IMR-90 (cell line): ENCODE measurements around the gene COG1. TPM values are rescaled to one million over a fixed set of nuclear protein-coding genes. Genes with fewer than 3 reads are reported as not detected.
A peak's percentile ranks its signal among the peaks of the same experiment; 100 is the strongest.

Experiments used
- ATAC-seq: fragments of 200-7000 bp; cut with Tn5 transposase; 2 replicates; pipeline ENCODE4 v1.9.1; 2020; ENCODE audit warnings: low read depth, mild to moderate bottlenecking, moderate library complexity
- BruUV-seq: library from RNA; stranded (reverse); fragments of 400-500 nt; replicated peaks from 2 replicates; lab custom pipeline; 2021; lab: Mats Ljungman, UMichigan
- CTCF ChIA-PET: fragments of 300-600 bp; formaldehyde crosslinking; extraction: SDS; loops from one replicate; lab custom pipeline; 2021; ENCODE audit warnings: antibody characterized with exemption; lab: Yijun Ruan, JAX
- POLR2A ChIA-PET: fragments of 300-600 bp; sonication (Branson Sonifier 250); formaldehyde crosslinking; loops from one replicate; lab custom pipeline; 2022; ENCODE audit warnings: antibody characterized with exemption; ENCODE audit not compliant: unreplicated experiment; lab: Charles Lee
- DNase-seq: peaks from one replicate; pipeline ENCODE4 v3.0.0; 2013
- H2AFZ ChIP-seq: replicated peaks from 2 replicates; pipeline ENCODE3; 2013; ENCODE audit warnings: low read length, mild to moderate bottlenecking; ENCODE audit not compliant: poor library complexity
- H2AK5ac ChIP-seq: 2 replicates; pipeline ENCODE4 v1.6.1; 2013; ENCODE audit warnings: low read depth, low read length, inconsistent platforms
- H2AK9ac ChIP-seq: replicated peaks from 2 replicates; pipeline ENCODE3; 2013; ENCODE audit warnings: mild to moderate bottlenecking, low read depth, low read length, moderate library complexity; ENCODE audit not compliant: poor library complexity
- H2BK120ac ChIP-seq: 2 replicates; pipeline ENCODE4 v1.6.1; 2013; ENCODE audit warnings: low read depth, low read length, inconsistent platforms
- H2BK15ac ChIP-seq: 3 replicates; pipeline ENCODE4 v1.6.1; 2013; ENCODE audit warnings: low read depth, low read length, inconsistent platforms
- H2BK20ac ChIP-seq: 2 replicates; pipeline ENCODE4 v1.6.1; 2013; ENCODE audit warnings: low read depth, mild to moderate bottlenecking, inconsistent platforms, low read length, moderate library complexity
- H2BK5ac ChIP-seq: 2 replicates; pipeline ENCODE4 v1.6.1; 2013; ENCODE audit warnings: mild to moderate bottlenecking, low read depth, low read length, inconsistent platforms; ENCODE audit not compliant: poor library complexity, severe bottlenecking
- H3K14ac ChIP-seq: replicated peaks from 2 replicates; pipeline ENCODE4 v1.6.1; 2013; ENCODE audit warnings: low read depth, low read length, inconsistent platforms
- H3K18ac ChIP-seq: 2 replicates; pipeline ENCODE4 v1.6.1; 2013; ENCODE audit warnings: low read depth, low read length, control low read depth
- H3K23ac ChIP-seq: 2 replicates; pipeline ENCODE4 v1.6.1; 2013; ENCODE audit warnings: low read depth, low read length, inconsistent platforms
- H3K27ac ChIP-seq: 2 replicates; pipeline ENCODE4 v1.5.1; 2013; ENCODE audit warnings: mild to moderate bottlenecking, control low read depth, low read length; ENCODE audit not compliant: insufficient read depth
- H3K27me3 ChIP-seq: 2 replicates; pipeline ENCODE4 v1.6.1; 2013; ENCODE audit warnings: low read length; ENCODE audit not compliant: control insufficient read depth, insufficient read depth
- H3K36me3 ChIP-seq: 2 replicates; pipeline ENCODE4 v1.6.1; 2013; ENCODE audit warnings: low read length, mixed read lengths; ENCODE audit not compliant: control insufficient read depth, insufficient read depth
- H3K4ac ChIP-seq: 2 replicates; pipeline ENCODE4 v1.6.1; 2013; ENCODE audit warnings: low read depth, low read length, inconsistent platforms
- H3K4me1 ChIP-seq: 2 replicates; pipeline ENCODE4 v1.6.1; 2013; ENCODE audit warnings: low read length, mixed read lengths; ENCODE audit not compliant: control insufficient read depth, insufficient read depth
- H3K4me2 ChIP-seq: 2 replicates; pipeline ENCODE4 v1.6.1; 2013; ENCODE audit warnings: low read depth, mild to moderate bottlenecking, control low read depth, low read length, moderate library complexity
- H3K4me3 ChIP-seq: 2 replicates; pipeline ENCODE4 v1.5.1; 2013; ENCODE audit warnings: low read depth, mild to moderate bottlenecking, control low read depth, low read length, moderate library complexity; ENCODE audit not compliant: insufficient read depth
- H3K56ac ChIP-seq: 2 replicates; pipeline ENCODE4 v1.6.1; 2013; ENCODE audit warnings: low read length, inconsistent platforms; ENCODE audit not compliant: insufficient read depth; ENCODE audit errors: extremely low read depth
- H3K79me1 ChIP-seq, 2 experiments: 2 replicates each; pipeline ENCODE4 v1.6.1; 2013; ENCODE audit warnings: low read length in 2 of 2, inconsistent platforms in 1 of 2, low read depth in 1 of 2
- H3K9ac ChIP-seq: 2 replicates; pipeline ENCODE4 v1.6.1; 2013; ENCODE audit warnings: low read depth, low read length, control low read depth
- H3K9me1 ChIP-seq: 2 replicates; pipeline ENCODE4 v1.6.1; 2013; ENCODE audit warnings: low read length, inconsistent platforms; ENCODE audit not compliant: insufficient read depth
- H3K9me3 ChIP-seq: 2 replicates; pipeline ENCODE4 v1.6.1; 2013; ENCODE audit warnings: low read length; ENCODE audit not compliant: control insufficient read depth, insufficient read depth
- H4K20me1 ChIP-seq: 2 replicates; pipeline ENCODE4 v1.6.1; 2013; ENCODE audit warnings: low read length, inconsistent platforms; ENCODE audit not compliant: insufficient read depth
- H4K5ac ChIP-seq: 2 replicates; pipeline ENCODE4 v1.6.1; 2013; ENCODE audit warnings: mild to moderate bottlenecking, low read depth, low read length, control low read depth
- H4K8ac ChIP-seq, 2 experiments: 2 replicates each; pipeline ENCODE4 v1.6.1; 2013; ENCODE audit warnings: low read depth in 2 of 2, low read length in 2 of 2, control low read depth in 1 of 2, inconsistent platforms in 1 of 2
- H4K91ac ChIP-seq: 2 replicates; pipeline ENCODE4 v1.6.1; 2013; ENCODE audit warnings: low read depth, low read length, inconsistent platforms; ENCODE audit not compliant: insufficient read depth
- MAFK ChIP-seq: IDR thresholded peaks from 2 replicates; pipeline ENCODE4 v1.6.1; 2012; ENCODE audit warnings: low read depth, low read length, improper control_type of control experiment
- MXI1 ChIP-seq: IDR thresholded peaks from 2 replicates; pipeline ENCODE4 v1.6.1; 2012; ENCODE audit warnings: low read depth, mild to moderate bottlenecking, low read length, moderate library complexity, borderline replicate concordance
- WGBS, 2 experiments: methylation state at CpG; one replicate each; pipeline versions ENCODE4 v1.1.5 to v1.1.7; 2013; ENCODE audit warnings: missing lambda C conversion rate in 2 of 2; ENCODE audit not compliant: insufficient read length in 1 of 2; ENCODE audit errors: extremely low coverage in 2 of 2; 5-methylcytosine and 5-hydroxymethylcytosine counted together
- dilution Hi-C: fragments of 300-500 bp; cut with HindIII; formaldehyde crosslinking; loops from one replicate; pipeline ENCODE4 v1.14.3; 2018; ENCODE audit warnings: low sequenced_read_pairs; ENCODE audit not compliant: unreplicated experiment
- in situ Hi-C: fragments of 300-500 bp; cut with MboI; formaldehyde crosslinking; loops from 3 replicates; pipeline ENCODE4 v1.14.3; 2019; ENCODE audit warnings: low sequenced_read_pairs, inconsistent platforms, mixed read lengths
- intact Hi-C: fragments of 100-400 bp; cut with micrococcal nuclease; formaldehyde crosslinking; loops from 2 replicates; pipeline ENCODE4 v1.10.0; 2022
- polyA plus RNA-seq, 3 experiments: library from polyadenylated mRNA; depleted of rRNA; stranded (reverse); fragments of >200 nt; gene quantifications; 2 replicates each; pipeline ENCODE4 v1.2.3, GENCODE V29; 2012; ENCODE audit warnings: low replicate concordance in 1 of 3
- total RNA-seq: library from RNA; depleted of rRNA; stranded (reverse); fragments of >200 nt; gene quantifications from 2 replicates; pipeline ENCODE4 v1.2.3, GENCODE V29; 2012

COG1 gene
- total and polyA plus RNA-seq, 2 of the 4 experiments (the other 2 are of a cell fraction) = 18.3 to 35.1 TPM

DNA sequence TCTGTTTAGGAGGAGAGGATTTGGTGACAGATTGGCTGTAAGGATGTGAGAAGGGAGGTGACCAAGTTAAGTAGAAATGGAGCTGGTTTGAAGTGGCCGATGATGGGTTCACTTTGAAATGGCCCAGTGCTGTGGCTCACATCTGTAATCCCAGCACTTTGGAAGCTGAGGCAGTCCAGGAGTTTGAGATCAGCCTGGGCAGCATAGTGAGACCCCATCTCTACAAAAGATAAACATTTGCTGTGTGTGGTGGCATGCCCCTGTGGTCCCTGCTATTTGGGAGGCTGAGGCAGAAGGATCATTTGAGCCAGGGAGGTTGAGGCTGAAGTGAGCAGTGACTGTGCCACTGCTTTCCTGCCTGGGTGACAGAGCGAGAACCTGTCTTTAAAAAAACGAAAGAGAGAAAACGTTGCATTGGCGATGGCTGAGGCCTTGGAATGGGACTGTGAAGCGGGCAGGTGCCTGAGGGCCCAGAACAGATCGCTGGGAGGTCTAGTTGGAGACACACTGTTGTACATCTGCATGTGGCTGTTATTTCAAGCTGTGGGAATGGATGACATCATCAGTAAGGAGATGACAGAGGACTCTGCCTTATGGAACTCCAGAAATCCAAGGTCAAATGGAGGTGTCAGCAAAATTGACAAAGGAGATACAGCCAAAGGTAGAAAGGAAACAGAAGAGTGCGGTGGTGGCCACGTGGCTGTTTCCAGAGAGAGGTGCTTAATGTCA is 5.5 kb downstream of the COG1 start:
- dilution Hi-C loops = no loop called here
- no peak overlapping the region for H2BK5ac ChIP-seq
- peaks cover 22% of the 10 kb centered on the region for H4K20me1 ChIP-seq
- no peak overlapping the region for H3K4me2 ChIP-seq
- H3K4me1 ChIP-seq = peaks cover 10% of the 10 kb centered on the region
- WGBS, 2 experiments = 96% methylated on average over 6 of the region's 9 CpGs; no CpG with 5 or more reads in 1 of the 2 experiments
- no peak overlapping the region for H3K9ac ChIP-seq
- intact Hi-C loops = no loop called here
- BruUV-seq = no TSS peak
- no peak overlapping the region for H2BK20ac ChIP-seq
- no peak overlapping the region for H3K4me3 ChIP-seq
- H2BK120ac ChIP-seq = no peak overlapping the region
- H4K5ac ChIP-seq = no peak overlapping the region
- H2AK5ac ChIP-seq = no peak overlapping the region
- H3K27ac ChIP-seq = no peak overlapping the region
- H3K79me1 ChIP-seq = peaks cover 53 to 89% of the 10 kb centered on the region in 2 experiments
- H3K9me1 ChIP-seq = peaks cover 22% of the 10 kb centered on the region
- ChIA-PET CTCF (no interaction called here), POLR2A (interaction anchor here (0.6 kb wide), 1 partner anchor 538 kb away, joined by 3 read pairs; no protein-coding TSS in a partner anchor)
- no peak for DNase-seq
- no peak overlapping the region for H4K8ac ChIP-seq
- no peak overlapping the region for H3K18ac ChIP-seq
- peaks cover 68% of the 10 kb centered on the region for H3K36me3 ChIP-seq
- H3K27me3 ChIP-seq = no peaks in the 10 kb centered on the region
- no peak overlapping the region for H3K14ac ChIP-seq
- no peak overlapping the region for H2BK15ac ChIP-seq
- no peak overlapping the region for H3K56ac ChIP-seq
- H4K91ac ChIP-seq = no peak overlapping the region
- ATAC-seq = no peak
- no peak overlapping the region for H3K23ac ChIP-seq
- H2AK9ac ChIP-seq = no peak overlapping the region
- H2AFZ ChIP-seq = no peak overlapping the region
- in situ Hi-C loops = no loop called here
- H3K4ac ChIP-seq = no peak overlapping the region
- no peaks in the 10 kb centered on the region for H3K9me3 ChIP-seq
- TF ChIP-seq MAFK = peak; percentile 69
- TF ChIP-seq MXI1 = no peak
